Endothelial cell (in vitro differentiated cells): Measurements from ENCODE around the gene SCFD2. TPM values are rescaled to one million over a fixed set of nuclear protein-coding genes. Genes with fewer than 3 reads are reported as not detected.

ENCODE experiments used
- DNase-seq: peaks from one replicate; pipeline ENCODE4 v3.0.0; 2021; ENCODE audit warnings: low spot score
- H3K27ac Mint-ChIP-seq: one replicate; pipeline ENCODE4 v1.8.0; 2021; ENCODE audit warnings: mixed read lengths, inconsistent platforms; ENCODE audit not compliant: unreplicated experiment
- H3K27me3 Mint-ChIP-seq: one replicate; pipeline ENCODE4 v1.8.0; 2021; ENCODE audit warnings: mild to moderate bottlenecking, moderate library complexity, mixed read lengths, inconsistent platforms; ENCODE audit not compliant: unreplicated experiment
- H3K36me3 Mint-ChIP-seq: one replicate; pipeline ENCODE4 v1.8.0; 2021; ENCODE audit warnings: mild to moderate bottlenecking, low read depth, mixed read lengths, inconsistent platforms; ENCODE audit not compliant: unreplicated experiment
- H3K4me1 Mint-ChIP-seq: one replicate; pipeline ENCODE4 v1.8.0; 2021; ENCODE audit warnings: mild to moderate bottlenecking, mixed read lengths, inconsistent platforms; ENCODE audit not compliant: unreplicated experiment
- H3K4me3 Mint-ChIP-seq: one replicate; pipeline ENCODE4 v1.8.0; 2021; ENCODE audit warnings: mild to moderate bottlenecking, mixed read lengths, inconsistent platforms; ENCODE audit not compliant: unreplicated experiment
- H3K9me3 Mint-ChIP-seq: one replicate; pipeline ENCODE4 v1.8.0; 2021; ENCODE audit warnings: mixed read lengths, inconsistent platforms; ENCODE audit not compliant: unreplicated experiment
- CTCF ChIP-seq: fragments of 200-600 bp; sonication (generic); IDR thresholded peaks from one replicate; pipeline ENCODE4 v1.5.0; 2021; ENCODE audit warnings: antibody characterized with exemption; ENCODE audit not compliant: unreplicated experiment
- total RNA-seq: library from RNA; stranded (reverse); fragmentation: NEBNext Ultra II Directional; extraction: Animal tissue kit (Norgen Biotek cat#: 25700); gene quantifications from one replicate; pipeline ENCODE4 v1.2.1, GENCODE V29; 2021; ENCODE audit not compliant: unreplicated experiment

SCFD2 gene
- total RNA-seq, 1 donor from 2014 or later = 13.6 TPM

- H3K4me3 Mint-ChIP-seq = no peak overlapping the region
- no peak for TF ChIP-seq CTCF
- H3K9me3 Mint-ChIP-seq = no peaks in the 10 kb centered on the region
- H3K4me1 Mint-ChIP-seq = peaks cover 9% of the 10 kb centered on the region
- DNase-seq = no peak
- no peak overlapping the region for H3K27ac Mint-ChIP-seq
- peaks cover 1% of the 10 kb centered on the region for H3K27me3 Mint-ChIP-seq
- H3K36me3 Mint-ChIP-seq = no peaks in the 10 kb centered on the region
Measured at GRCh38 chr4:52979020-52979419, 386.8 kb downstream of the SCFD2 start.

GRCh38 chr4:52977252-52977651 lies 388.6 kb downstream of the SCFD2 start:
- Mint-ChIP-seq H3K27ac (no peak overlapping the region), H3K4me1 (peaks cover 9% of the 10 kb centered on the region), H3K9me3 (no peaks in the 10 kb centered on the region), H3K4me3 (no peak overlapping the region), H3K36me3 (no peaks in the 10 kb centered on the region), H3K27me3 (peaks cover 1% of the 10 kb centered on the region)
- no peak for DNase-seq
- TF ChIP-seq CTCF = no peak

GRCh38 chr4:52976523-52977230 lies 389.2 kb downstream of the SCFD2 start:
- no peaks in the 10 kb centered on the region for H3K36me3 Mint-ChIP-seq
- peaks cover 1% of the 10 kb centered on the region for H3K27me3 Mint-ChIP-seq
- no peak overlapping the region for H3K4me3 Mint-ChIP-seq
- no peak for DNase-seq
- TF ChIP-seq CTCF = no peak
- H3K27ac Mint-ChIP-seq = no peak overlapping the region
- H3K4me1 Mint-ChIP-seq = peaks cover 4% of the 10 kb centered on the region
- H3K9me3 Mint-ChIP-seq = no peaks in the 10 kb centered on the region

- DNase-seq = no peak
- no peak for TF ChIP-seq CTCF
- Mint-ChIP-seq H3K27ac (no peak overlapping the region), H3K4me1 (no peaks in the 10 kb centered on the region), H3K27me3 (peaks cover 2% of the 10 kb centered on the region), H3K4me3 (no peak overlapping the region), H3K36me3 (peaks cover 3% of the 10 kb centered on the region), H3K9me3 (no peaks in the 10 kb centered on the region)
Measured at GRCh38 chr4:52968691-52969090, 397.2 kb downstream of the SCFD2 start.

GRCh38 chr4:52968241-52968640 lies 397.6 kb downstream of the SCFD2 start:
- TF ChIP-seq CTCF = no peak
- H3K27me3 Mint-ChIP-seq = peaks cover 2% of the 10 kb centered on the region
- H3K36me3 Mint-ChIP-seq = peaks cover 3% of the 10 kb centered on the region
- no peaks in the 10 kb centered on the region for H3K4me1 Mint-ChIP-seq
- no peak for DNase-seq
- no peak overlapping the region for H3K27ac Mint-ChIP-seq
- no peak overlapping the region for H3K4me3 Mint-ChIP-seq
- no peaks in the 10 kb centered on the region for H3K9me3 Mint-ChIP-seq
